Activated CD4-positive, alpha-beta T cell treated with anti-CD3 and anti-CD28 coated beads for 4 hours (primary cell): ENCODE results near the gene HEXD.

Source experiments
- DNase-seq, 2 donors: peaks; one replicate each; pipeline ENCODE4 v3.0.0-alpha.2; 2020

Gene HEXD

DNA sequence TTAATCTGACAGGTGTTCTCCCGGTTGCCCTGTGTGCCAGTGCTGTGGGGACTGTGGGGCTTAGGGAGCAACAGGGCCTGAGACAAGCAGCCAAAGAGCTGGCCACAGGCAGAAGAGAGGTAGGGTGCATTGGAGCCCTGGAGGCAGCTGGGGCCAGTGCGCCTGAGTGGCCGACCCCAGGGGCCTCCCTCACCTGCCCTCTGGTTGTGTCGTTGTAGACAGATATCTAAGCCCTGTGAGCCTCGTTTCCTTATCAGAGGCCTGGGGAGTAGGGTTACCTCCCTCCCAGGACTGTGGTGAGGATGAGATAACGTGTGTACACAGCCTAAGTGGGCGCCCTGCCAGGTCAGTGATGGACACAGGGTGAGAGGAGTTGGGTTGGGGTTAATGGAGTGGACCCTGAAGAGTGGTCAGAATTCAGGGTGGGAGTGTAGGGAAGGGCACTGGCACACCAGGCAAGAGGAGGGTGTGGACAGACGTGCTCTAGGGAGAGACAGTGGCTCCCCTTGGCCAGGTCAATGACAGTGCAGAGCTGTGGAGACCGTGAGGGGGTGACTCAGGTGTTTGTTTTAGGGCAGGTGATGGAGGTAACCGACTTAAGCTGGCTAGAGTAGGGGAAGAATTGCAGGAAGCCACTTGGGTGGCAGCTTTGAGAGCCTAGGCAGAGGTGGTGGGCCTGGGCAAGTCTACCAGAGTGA, 43.8 kb downstream of the HEXD start:
- DNase-seq, result no peak

GRCh38 chr17:82463391-82463790, 45.2 kb downstream of the HEXD start:
- no peak for DNase-seq

- DNase-seq, result no peak
Measured at GRCh38 chr17:82463925-82464566, 45.9 kb downstream of the HEXD start.

- no peak for DNase-seq
Measured at GRCh38 chr17:82464567-82464929, 46.4 kb downstream of the HEXD start.

DNA sequence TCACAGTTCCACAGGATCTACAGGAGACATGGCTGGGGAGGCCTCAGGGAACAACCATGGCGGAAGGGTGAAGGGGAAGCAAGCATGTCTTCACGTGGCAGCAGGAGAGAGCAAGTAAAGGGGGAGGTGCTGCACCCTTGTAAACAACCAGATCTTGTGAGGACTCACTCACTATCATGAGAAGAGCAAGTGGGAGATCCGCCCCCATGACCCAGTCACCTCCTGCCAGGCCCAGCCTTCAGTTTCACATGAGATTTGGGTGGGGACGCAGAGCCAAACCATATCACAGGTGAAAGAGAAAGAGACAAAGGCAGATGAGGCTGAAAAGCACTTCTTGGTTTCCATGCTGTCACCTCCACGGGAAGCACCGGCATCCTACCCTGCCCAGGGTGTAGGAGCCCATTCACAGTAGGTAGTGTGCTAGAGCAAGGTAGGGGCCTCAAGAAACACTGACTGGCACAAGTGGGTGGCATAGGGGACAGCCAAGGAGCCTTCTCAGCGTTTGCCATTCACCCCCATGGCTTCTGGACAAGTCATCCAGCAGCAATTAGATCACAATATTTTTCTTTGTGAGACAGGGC, 47.0 kb downstream of the HEXD start:
- DNase-seq, result no peak

DNA sequence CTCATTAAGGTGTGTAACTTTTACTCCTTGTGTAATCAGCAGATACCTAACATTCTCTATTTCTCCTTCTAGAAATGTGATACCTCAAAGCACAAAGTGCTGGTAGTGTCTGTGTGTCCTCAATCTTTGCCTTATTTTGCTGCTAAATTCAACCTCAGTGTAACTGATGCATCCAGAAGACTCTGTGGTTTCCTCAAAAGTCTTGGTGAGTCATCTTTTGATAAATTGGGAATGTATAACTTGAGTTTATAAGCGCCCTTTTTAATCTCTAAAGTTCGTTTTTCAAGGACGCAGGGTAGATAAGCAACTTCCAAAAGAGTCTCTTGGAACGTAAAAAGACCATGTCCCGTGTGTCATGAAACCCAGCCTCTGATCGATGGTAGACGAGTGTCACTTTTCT, 50.5 kb downstream of the HEXD start:
- no peak for DNase-seq

DNA sequence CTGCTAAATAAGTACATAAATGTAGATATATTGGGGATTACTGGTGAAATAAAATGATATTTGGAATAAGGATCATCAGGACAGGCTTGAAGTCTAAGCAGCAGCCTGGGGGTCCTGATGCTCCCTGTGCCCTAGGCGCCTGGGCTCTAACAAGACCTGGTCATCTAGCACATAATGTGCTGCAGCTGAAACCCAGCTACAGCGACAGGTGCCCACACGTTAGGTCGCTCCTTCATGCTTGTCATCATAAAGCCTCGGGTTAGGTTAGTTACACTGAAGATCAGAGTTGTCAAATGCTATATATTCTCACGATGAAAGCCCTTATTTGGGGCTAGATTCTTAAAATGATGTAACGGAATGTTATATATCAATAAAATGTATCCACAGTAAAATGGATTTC, 51.9 kb downstream of the HEXD start:
- DNase-seq, result no peak

GRCh38 chr17:82474223-82475010, 56.3 kb downstream of the HEXD start:
- DNase-seq, result no peak

DNA sequence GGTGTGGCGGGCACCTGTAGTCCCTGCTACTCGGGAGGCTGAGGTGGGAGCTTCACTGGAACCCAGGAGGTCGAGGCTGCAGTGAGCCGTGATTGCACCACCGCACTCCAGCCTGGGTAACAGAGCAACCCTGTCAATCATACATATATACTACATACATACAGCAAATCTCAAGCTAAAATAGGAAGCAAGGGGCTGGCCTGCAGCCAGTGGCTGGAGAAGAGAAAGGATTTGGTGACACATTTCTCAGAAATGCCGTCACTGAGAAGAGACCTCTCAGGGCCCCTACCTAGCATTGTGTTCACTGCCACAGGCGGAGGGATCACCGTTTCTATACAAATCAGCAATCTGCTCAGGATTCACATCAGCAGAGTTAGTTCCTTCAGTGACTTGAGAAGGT, 57.3 kb downstream of the HEXD start:
- no peak for DNase-seq

GRCh38 chr17:82477934-82478333, 59.8 kb downstream of the HEXD start:
- DNase-seq, result no peak

DNA sequence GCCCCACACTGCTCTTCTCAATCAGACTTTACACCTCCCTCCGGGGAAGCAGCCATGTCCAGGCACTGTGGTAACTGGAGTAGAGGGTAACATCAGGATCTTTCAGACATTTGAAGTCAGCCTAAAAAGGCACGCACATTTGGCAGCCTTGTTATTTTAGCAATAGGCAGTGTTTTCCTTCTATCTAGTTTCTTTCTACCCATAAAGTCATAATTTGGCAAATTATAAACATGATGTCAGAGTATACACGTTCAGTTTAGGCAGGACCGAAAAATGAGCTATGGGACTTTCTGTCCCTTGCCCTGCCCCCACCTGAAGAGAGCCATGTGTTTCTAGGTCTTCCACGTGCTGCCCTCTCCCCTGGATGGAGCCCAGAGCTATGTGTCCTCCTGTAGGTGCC, 61.5 kb downstream of the HEXD start:
- no peak for DNase-seq

- DNase-seq, result no peak
Measured at GRCh38 chr17:82480318-82480717, 62.2 kb downstream of the HEXD start.

DNA sequence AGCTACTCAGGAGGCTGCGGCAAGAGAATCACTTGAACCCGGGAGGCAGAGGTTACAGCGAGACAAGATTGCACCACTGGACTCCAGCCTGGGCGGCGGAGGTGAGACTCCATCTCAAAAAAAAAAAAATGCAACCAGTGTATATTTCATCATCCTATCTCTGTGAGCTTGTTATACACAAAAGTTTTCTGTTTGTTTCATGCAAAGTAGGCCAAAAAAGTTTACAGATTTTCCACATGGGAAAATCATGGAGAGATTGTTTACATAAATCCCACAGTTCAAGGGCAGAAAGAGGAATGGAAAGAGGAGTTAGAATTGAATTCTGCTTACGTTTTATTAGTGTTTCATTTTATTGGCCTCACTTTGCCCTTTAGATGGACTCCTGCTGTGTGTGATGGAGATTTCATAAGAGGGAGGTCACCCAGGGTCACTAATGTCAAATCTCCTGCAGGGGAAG, 65.1 kb downstream of the HEXD start:
- no peak for DNase-seq

DNA sequence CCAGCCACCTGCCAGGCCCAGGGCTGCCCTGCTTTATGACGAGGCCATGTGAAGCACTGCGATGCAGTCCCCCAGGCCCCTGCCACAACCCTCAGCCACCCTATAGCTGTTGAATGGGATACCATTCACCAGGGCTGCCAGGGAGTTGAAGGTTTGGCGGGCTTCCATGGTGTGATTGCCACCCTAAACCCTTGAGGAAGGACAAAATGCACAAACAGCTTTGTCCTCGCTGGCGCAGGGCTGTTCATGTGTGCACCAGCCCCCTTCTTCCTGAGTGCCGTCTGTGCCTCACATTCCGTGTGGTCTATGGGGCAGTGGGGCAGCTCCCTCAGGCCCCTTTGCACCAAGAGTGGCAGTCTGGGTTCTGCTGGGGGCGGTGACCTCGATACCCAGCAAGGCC, 65.7 kb downstream of the HEXD start:
- DNase-seq, result no peak

DNA sequence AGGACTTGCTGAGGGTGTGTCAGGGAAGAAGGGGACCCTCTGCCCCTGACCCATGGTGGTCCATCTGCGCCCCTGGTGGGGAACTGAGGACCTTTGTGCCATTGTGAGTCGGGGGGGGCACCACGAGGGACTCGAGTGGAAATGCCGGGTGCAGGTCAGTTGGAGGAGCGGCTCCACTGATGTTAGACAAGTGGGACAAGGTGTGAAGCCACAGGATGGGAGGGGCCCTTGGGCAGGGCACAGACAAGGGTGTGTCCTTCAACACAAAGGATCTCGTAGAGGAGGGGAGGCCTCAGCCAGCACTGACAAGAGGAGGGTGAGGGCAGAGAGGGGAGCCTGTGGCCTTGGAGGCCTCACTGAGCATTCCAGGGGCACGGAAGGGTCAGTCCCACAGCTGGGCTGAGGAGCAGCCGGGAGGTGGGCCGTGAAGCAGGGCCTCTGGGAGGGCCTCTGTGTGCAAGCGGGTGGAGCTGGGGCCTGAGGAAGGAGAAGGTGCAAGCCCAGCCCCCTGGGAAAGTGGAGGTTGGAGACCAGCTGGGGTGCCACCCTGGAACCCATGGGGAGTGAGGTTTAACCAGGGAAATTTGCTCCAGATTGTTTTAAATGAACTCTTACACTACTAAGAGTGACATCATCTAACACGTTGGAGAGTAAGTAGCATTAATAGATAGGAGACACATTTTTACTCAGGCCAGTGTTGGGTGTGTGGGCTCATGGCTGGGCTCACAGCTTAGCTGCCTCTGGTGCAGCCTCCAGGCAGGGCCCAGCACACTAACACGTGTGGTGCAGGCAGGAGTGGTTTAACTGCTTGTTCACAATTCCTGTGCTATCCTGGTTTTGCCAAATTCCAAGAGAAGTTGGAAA, 68.3 kb downstream of the HEXD start:
- DNase-seq, result no peak

GRCh38 chr17:82487910-82488309, 69.8 kb downstream of the HEXD start:
- no peak for DNase-seq

- no peak for DNase-seq
Measured at GRCh38 chr17:82489117-82489516, 71.0 kb downstream of the HEXD start.

DNA sequence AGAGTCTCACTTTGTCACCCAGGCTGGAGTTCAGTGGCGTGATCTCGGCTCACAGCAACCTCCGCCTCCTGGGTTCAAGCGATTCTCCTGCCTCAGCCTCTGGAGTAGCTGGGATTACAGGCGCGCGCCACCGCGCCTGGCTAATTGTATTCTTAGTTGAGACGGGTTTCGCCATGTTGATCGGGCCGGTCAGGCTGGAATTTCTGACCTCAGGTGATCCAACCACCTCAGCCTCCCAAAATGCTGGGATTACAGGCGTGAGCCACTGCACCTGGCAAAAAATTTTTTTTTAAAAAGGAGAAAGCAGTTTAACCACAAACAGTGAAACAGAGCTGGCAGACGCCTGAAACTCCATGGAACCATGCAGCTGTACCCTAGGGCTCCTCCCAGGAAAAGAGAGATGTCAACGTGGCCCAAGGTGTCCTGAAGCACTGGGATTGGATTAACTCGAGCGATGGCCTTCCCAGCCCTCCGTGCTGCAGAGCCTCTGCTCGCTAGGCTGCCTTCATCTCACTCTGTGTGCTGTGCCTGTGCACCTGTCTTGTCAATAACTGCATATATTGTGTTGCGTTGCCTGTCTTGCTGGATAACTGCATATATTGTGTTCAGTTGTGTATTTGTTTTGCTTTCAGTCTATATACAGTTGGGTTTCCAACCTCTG, 71.8 kb downstream of the HEXD start:
- DNase-seq, result no peak

DNA sequence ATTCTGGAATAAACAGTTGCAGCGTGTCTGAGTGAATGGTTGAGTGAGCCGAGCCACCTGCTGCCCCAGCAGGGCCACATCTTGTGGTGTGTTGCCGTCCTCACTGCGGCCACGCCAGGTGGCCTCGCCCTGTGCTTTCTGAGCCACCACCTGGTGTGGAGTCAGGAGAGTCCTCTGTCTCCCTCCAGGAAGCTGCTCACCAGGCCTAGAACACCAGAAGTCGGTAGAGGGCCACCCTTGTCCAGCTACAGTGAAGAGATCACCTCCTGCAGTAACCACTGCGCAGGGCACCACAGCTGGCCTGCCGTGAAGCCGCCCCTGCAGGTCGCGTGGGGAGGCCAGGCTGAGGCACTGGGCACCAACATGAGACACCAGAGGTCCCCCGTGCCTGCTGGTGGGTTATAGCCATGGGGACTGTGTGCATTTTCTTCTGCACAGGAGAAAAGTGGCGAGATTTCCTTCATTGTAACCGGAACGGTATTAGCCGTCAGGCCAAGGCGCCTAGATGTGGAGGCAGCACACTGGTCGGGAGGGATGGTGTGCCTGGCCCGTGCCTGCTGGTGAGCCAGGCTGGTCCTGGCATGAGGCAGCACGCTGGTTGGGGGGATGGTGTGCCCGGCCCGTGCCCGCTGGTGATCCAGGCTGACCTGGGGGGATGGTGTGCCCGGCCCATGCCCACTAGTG, 72.5 kb downstream of the HEXD start:
- DNase-seq, result no peak

- no peak for DNase-seq
Measured at GRCh38 chr17:82491196-82491530, 73.0 kb downstream of the HEXD start.

DNA sequence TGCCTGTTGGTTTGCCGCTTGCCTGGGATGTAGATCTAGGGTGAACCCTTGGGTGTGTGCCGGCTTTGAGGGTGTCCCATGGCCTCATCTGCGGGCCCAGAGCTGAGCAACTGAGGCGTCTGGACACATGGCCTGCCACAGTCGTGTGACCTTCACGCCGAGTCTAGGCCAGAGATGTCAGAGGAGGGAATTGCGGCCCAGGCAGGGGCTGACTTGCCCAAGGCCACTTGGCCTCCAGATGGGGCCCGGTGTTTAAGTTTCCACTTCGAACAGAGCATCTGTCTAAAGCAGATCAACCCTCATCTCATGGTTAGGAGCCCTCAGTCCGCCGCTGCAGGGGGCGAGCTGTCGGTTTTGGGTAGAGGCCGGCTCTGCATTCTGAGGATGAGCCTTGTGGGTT, 73.4 kb downstream of the HEXD start:
- no peak for DNase-seq
